ENCODE measurements around the gene PRPF6. TPM values are rescaled to one million over a fixed set of nuclear protein-coding genes. Genes with fewer than 3 reads are reported as not detected.

PRPF6 gene
- total and polyA plus RNA-seq, 2 of the 13 experiments (the other 11 are each of a cell fraction or from before 2014, with no cell fraction given), result 63.7 to 101 TPM

DNA sequence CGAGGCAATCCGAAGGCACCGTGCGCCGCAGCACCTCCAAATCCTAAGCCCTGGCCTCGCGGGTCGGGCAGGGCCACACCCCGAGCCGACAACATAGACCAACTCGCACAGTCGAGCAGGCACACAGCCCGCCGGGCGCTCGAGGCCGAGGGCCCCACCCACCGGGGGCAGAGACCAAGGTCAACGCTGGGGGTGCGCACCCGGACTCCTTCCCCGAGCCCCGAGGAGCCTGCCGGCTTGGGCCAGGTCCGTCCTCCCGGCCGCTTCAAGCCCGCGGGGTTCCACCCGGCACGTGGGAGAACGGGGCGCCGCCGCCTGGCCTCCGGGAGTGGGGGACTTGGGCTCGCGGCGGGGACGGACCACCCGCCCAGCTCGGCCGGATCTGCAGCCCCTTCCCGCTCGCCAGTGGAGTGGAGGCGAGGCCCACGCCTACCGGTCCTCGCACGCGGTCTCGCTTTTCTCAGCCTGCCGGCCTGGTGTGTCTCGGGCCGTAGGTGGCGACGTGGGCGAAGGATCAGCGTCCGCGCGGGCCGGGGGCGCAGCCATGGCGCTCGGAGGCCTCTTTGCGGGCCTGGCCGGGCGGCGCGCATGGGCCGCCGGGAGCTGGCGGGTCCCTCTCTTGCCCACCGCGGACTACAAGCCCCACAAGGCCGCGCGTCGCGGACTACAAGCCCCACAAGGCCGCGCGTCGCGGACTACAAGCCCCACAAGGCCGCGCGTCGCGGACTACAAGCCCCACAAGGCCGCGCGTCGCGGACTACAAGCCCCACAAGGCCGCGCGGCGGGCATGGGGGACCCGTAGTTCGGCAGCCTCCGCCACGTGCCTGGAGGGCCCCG, 24.9 kb upstream of the PRPF6 start, which contains the start of gene UCKL1 (continued):
- TF ChIP-seq, protein P1, sequence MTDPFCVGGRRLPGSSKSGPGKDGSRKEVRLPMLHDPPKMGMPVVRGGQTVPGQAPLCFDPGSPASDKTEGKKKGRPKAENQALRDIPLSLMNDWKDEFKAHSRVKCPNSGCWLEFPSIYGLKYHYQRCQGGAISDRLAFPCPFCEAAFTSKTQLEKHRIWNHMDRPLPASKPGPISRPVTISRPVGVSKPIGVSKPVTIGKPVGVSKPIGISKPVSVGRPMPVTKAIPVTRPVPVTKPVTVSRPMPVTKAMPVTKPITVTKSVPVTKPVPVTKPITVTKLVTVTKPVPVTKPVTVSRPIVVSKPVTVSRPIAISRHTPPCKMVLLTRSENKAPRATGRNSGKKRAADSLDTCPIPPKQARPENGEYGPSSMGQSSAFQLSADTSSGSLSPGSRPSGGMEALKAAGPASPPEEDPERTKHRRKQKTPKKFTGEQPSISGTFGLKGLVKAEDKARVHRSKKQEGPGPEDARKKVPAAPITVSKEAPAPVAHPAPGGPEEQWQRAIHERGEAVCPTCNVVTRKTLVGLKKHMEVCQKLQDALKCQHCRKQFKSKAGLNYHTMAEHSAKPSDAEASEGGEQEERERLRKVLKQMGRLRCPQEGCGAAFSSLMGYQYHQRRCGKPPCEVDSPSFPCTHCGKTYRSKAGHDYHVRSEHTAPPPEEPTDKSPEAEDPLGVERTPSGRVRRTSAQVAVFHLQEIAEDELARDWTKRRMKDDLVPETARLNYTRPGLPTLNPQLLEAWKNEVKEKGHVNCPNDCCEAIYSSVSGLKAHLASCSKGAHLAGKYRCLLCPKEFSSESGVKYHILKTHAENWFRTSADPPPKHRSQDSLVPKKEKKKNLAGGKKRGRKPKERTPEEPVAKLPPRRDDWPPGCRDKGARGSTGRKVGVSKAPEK (CRISPR knock-in tag; IDR thresholded peaks at IDR 0.05; ENCODE audit: borderline replicate concordance), result no peak
- TF ChIP-seq, protein P2, sequence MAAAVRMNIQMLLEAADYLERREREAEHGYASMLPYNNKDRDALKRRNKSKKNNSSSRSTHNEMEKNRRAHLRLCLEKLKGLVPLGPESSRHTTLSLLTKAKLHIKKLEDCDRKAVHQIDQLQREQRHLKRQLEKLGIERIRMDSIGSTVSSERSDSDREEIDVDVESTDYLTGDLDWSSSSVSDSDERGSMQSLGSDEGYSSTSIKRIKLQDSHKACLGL (CRISPR knock-in tag; IDR thresholded peaks at IDR 0.05), result peak; percentile 97
- TF ChIP-seq ZNF788 (CRISPR knock-in tag; IDR thresholded peaks at IDR 0.05; ENCODE audit: borderline replicate concordance) (peak; percentile 98), SOX13 (IDR thresholded peaks at IDR 0.05) (peak; percentile 76; the same call in 1 of the 2 replicates), SOX13 (CRISPR knock-in tag; conservative IDR thresholded peaks at IDR 0.05 in 1 of 2, IDR thresholded peaks at IDR 0.05 in 1 of 2) (peak; percentile 53 to 64; a peak in 1 of 4 replicates), SIX4 (CRISPR knock-in tag; IDR thresholded peaks at IDR 0.05) (peak; percentile 63), MTA1 (CRISPR knock-in tag; IDR thresholded peaks at IDR 0.05; ENCODE audit: borderline replicate concordance) (peak; percentile 97), CHCHD3 (CRISPR knock-in tag; IDR thresholded peaks at IDR 0.05) (peak; percentile 93), ZNF563 (CRISPR knock-in tag; IDR thresholded peaks at IDR 0.05) (peak; percentile 97), RARG (CRISPR knock-in tag; IDR thresholded peaks at IDR 0.05; ENCODE audit: low read depth) (peak; percentile 99), ZNF260 (CRISPR knock-in tag; IDR thresholded peaks at IDR 0.05; ENCODE audit: borderline replicate concordance, low read depth) (peak; percentile 97; the same call in 1 of the 2 replicates), AGO2 (optimal IDR thresholded peaks at IDR 0.05; ENCODE audit: low read depth, low read length) (peak; percentile 100)
- TF ChIP-seq, protein P3, sequence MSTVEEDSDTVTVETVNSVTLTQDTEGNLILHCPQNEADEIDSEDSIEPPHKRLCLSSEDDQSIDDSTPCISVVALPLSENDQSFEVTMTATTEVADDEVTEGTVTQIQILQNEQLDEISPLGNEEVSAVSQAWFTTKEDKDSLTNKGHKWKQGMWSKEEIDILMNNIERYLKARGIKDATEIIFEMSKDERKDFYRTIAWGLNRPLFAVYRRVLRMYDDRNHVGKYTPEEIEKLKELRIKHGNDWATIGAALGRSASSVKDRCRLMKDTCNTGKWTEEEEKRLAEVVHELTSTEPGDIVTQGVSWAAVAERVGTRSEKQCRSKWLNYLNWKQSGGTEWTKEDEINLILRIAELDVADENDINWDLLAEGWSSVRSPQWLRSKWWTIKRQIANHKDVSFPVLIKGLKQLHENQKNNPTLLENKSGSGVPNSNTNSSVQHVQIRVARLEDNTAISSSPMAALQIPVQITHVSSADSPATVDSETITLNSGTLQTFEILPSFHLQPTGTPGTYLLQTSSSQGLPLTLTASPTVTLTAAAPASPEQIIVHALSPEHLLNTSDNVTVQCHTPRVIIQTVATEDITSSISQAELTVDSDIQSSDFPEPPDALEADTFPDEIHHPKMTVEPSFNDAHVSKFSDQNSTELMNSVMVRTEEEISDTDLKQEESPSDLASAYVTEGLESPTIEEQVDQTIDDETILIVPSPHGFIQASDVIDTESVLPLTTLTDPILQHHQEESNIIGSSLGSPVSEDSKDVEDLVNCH (CRISPR knock-in tag; IDR thresholded peaks at IDR 0.05), result peak; percentile 94
- TF ChIP-seq, protein P4, sequence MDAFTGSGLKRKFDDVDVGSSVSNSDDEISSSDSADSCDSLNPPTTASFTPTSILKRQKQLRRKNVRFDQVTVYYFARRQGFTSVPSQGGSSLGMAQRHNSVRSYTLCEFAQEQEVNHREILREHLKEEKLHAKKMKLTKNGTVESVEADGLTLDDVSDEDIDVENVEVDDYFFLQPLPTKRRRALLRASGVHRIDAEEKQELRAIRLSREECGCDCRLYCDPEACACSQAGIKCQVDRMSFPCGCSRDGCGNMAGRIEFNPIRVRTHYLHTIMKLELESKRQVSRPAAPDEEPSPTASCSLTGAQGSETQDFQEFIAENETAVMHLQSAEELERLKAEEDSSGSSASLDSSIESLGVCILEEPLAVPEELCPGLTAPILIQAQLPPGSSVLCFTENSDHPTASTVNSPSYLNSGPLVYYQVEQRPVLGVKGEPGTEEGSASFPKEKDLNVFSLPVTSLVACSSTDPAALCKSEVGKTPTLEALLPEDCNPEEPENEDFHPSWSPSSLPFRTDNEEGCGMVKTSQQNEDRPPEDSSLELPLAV (CRISPR knock-in tag; conservative IDR thresholded peaks at IDR 0.05; ENCODE audit: low read depth), result peak; percentile 53; the same call in 1 of the 2 replicates
- TF ChIP-seq, protein P5, sequence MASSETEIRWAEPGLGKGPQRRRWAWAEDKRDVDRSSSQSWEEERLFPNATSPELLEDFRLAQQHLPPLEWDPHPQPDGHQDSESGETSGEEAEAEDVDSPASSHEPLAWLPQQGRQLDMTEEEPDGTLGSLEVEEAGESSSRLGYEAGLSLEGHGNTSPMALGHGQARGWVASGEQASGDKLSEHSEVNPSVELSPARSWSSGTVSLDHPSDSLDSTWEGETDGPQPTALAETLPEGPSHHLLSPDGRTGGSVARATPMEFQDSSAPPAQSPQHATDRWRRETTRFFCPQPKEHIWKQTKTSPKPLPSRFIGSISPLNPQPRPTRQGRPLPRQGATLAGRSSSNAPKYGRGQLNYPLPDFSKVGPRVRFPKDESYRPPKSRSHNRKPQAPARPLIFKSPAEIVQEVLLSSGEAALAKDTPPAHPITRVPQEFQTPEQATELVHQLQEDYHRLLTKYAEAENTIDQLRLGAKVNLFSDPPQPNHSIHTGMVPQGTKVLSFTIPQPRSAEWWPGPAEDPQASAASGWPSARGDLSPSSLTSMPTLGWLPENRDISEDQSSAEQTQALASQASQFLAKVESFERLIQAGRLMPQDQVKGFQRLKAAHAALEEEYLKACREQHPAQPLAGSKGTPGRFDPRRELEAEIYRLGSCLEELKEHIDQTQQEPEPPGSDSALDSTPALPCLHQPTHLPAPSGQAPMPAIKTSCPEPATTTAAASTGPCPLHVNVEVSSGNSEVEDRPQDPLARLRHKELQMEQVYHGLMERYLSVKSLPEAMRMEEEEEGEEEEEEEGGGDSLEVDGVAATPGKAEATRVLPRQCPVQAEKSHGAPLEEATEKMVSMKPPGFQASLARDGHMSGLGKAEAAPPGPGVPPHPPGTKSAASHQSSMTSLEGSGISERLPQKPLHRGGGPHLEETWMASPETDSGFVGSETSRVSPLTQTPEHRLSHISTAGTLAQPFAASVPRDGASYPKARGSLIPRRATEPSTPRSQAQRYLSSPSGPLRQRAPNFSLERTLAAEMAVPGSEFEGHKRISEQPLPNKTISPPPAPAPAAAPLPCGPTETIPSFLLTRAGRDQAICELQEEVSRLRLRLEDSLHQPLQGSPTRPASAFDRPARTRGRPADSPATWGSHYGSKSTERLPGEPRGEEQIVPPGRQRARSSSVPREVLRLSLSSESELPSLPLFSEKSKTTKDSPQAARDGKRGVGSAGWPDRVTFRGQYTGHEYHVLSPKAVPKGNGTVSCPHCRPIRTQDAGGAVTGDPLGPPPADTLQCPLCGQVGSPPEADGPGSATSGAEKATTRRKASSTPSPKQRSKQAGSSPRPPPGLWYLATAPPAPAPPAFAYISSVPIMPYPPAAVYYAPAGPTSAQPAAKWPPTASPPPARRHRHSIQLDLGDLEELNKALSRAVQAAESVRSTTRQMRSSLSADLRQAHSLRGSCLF (CRISPR knock-in tag; IDR thresholded peaks at IDR 0.05; ENCODE audit: borderline replicate concordance), result peak; percentile 92

Data from HepG2 (cell line).